ENCODE data around the gene FAM43B.
A peak's percentile ranks its signal among the peaks of the same experiment; 100 is the strongest.

The FAM43B gene

GRCh38 chr1:20551945-20552727, at the start of gene FAM43B:
TSS of gene FAM43B (plus strand) at chr1:20552573. CDS start at chr1:20552974, 401 bp downstream.
- H3K27me3 ChIP-seq (ENCODE audit: insufficient read depth, low read length) = no peaks in the 10 kb centered on the region
- H3K4me2 ChIP-seq (ENCODE audit: low read length) = no peak within 1 kb of the TSS
- no peak within 1 kb of the TSS for H2AFZ ChIP-seq (ENCODE audit: low read length)

GRCh38 chr1:20505488-20505887, 46.9 kb upstream of the FAM43B start:
- peaks cover 19% of the 10 kb centered on the region for H3K36me3 ChIP-seq (ENCODE audit: insufficient read depth, low read length)
- H3K4me3 ChIP-seq (ENCODE audit: low read depth, low read length, poor library complexity, severe bottlenecking) = no peak overlapping the region
- H2AFZ ChIP-seq (ENCODE audit: low read length) = no peak overlapping the region
- H3K9ac ChIP-seq (ENCODE audit: low read length) = no peak overlapping the region
- H3K9me2 ChIP-seq (ENCODE audit: low read depth, low read length) = no peaks in the 10 kb centered on the region
- peaks cover 23% of the 10 kb centered on the region for H3K4me1 ChIP-seq (ENCODE audit: insufficient read depth, low read length, severe bottlenecking)
- H3K79me2 ChIP-seq (ENCODE audit: insufficient read depth, low read length) = peaks cover 14% of the 10 kb centered on the region
- H3K27ac ChIP-seq (ENCODE audit: low read depth, low read length, poor library complexity, severe bottlenecking) = no peak overlapping the region
- no peaks in the 10 kb centered on the region for H3K9me3 ChIP-seq (ENCODE audit: low read length)
- H3F3A ChIP-seq (ENCODE audit: insufficient read depth, low read length) = no peaks in the 10 kb centered on the region
- TF ChIP-seq CTCF (IDR thresholded peaks at IDR 0.05; ENCODE audit: low read length) = no peak
- TF ChIP-seq EZH2 (IDR thresholded peaks at IDR 0.05; ENCODE audit: borderline replicate concordance, low read length) = no peak
- no peak overlapping the region for H3K4me2 ChIP-seq (ENCODE audit: low read length)
- H3K27me3 ChIP-seq (ENCODE audit: insufficient read depth, low read length) = no peaks in the 10 kb centered on the region
- H4K20me1 ChIP-seq (ENCODE audit: insufficient read depth, low read length) = no peaks in the 10 kb centered on the region

More at GRCh38 chr1:20551945-20552727, at the start of gene FAM43B:
- Histone ChIP-seq H3K27ac (ENCODE audit: low read depth, low read length, poor library complexity, severe bottlenecking) (no peak within 1 kb of the TSS), H3K9me3 (ENCODE audit: low read length) (no peaks in the 10 kb centered on the region), H3K9ac (ENCODE audit: low read length) (no peak within 1 kb of the TSS), H3K4me1 (ENCODE audit: insufficient read depth, low read length, severe bottlenecking) (no peaks in the 10 kb centered on the region), H3K36me3 (ENCODE audit: insufficient read depth, low read length) (no peaks in the 10 kb centered on the region), H4K20me1 (ENCODE audit: insufficient read depth, low read length) (no peaks in the 10 kb centered on the region), H3K79me2 (ENCODE audit: insufficient read depth, low read length) (no peaks in the 10 kb centered on the region), H3K9me2 (ENCODE audit: low read depth, low read length) (no peaks in the 10 kb centered on the region), H3F3A (ENCODE audit: insufficient read depth, low read length) (no peaks in the 10 kb centered on the region), H3K4me3 (ENCODE audit: low read depth, low read length, poor library complexity, severe bottlenecking) (no peak within 1 kb of the TSS)
- no peak for TF ChIP-seq EZH2 (IDR thresholded peaks at IDR 0.05; ENCODE audit: borderline replicate concordance, low read length)
- no peak for TF ChIP-seq CTCF (IDR thresholded peaks at IDR 0.05; ENCODE audit: low read length)

- no peak overlapping the region for H3K27ac ChIP-seq (ENCODE audit: low read depth, low read length, poor library complexity, severe bottlenecking)
- H3K27me3 ChIP-seq (ENCODE audit: insufficient read depth, low read length) = no peaks in the 10 kb centered on the region
- no peaks in the 10 kb centered on the region for H3K9me3 ChIP-seq (ENCODE audit: low read length)
- no peaks in the 10 kb centered on the region for H4K20me1 ChIP-seq (ENCODE audit: insufficient read depth, low read length)
- peaks cover 29% of the 10 kb centered on the region for H3K4me1 ChIP-seq (ENCODE audit: insufficient read depth, low read length, severe bottlenecking)
- peak overlapping the region; percentile 100 for H3K4me2 ChIP-seq (ENCODE audit: low read length)
- peak overlapping the region; percentile 92 for H3K9ac ChIP-seq (ENCODE audit: low read length)
- H2AFZ ChIP-seq (ENCODE audit: low read length) = no peak overlapping the region
- no peaks in the 10 kb centered on the region for H3F3A ChIP-seq (ENCODE audit: insufficient read depth, low read length)
- peaks cover 1% of the 10 kb centered on the region; the same call in 1 of the 2 replicates for H3K36me3 ChIP-seq (ENCODE audit: insufficient read depth, low read length)
- H3K4me3 ChIP-seq (ENCODE audit: low read depth, low read length, poor library complexity, severe bottlenecking) = peak overlapping the region; percentile 99
- TF ChIP-seq EZH2 (IDR thresholded peaks at IDR 0.05; ENCODE audit: borderline replicate concordance, low read length) = no peak
- TF ChIP-seq CTCF (IDR thresholded peaks at IDR 0.05; ENCODE audit: low read length) = no peak
- H3K79me2 ChIP-seq (ENCODE audit: insufficient read depth, low read length) = peaks cover 14% of the 10 kb centered on the region
- no peaks in the 10 kb centered on the region for H3K9me2 ChIP-seq (ENCODE audit: low read depth, low read length)
Measured at GRCh38 chr1:20507248-20507563, 45.2 kb upstream of the FAM43B start.
